HCT116 (cell line): Measurements from ENCODE around the gene SMYD3. TPM values are rescaled to one million over a fixed set of nuclear protein-coding genes. Genes with fewer than 3 reads are reported as not detected.

ENCODE experiments used
- ATAC-seq: fragments of 200-7000 bp; cut with Tn5 transposase; 2 replicates; pipeline ENCODE4 v1.9.1; 2020; ENCODE audit warnings: mild to moderate bottlenecking, moderate library complexity
- BruUV-seq: library from RNA; stranded (reverse); fragments of 400-500 nt; replicated peaks from 2 replicates; lab custom pipeline; 2021; lab: Mats Ljungman, UMichigan
- CTCF ChIA-PET: fragments of 300-600 bp; sonication (Branson Sonifier 250); formaldehyde crosslinking; loops from one replicate; lab custom pipeline; 2021; ENCODE audit warnings: antibody characterized with exemption; lab: Charles Lee
- POLR2A ChIA-PET: fragments of 300-600, 350-600 bp; sonication (Branson Sonifier 250); formaldehyde crosslinking; loops from one replicate; lab custom pipeline; 2021; ENCODE audit warnings: antibody characterized with exemption; lab: Charles Lee
- RAD21 ChIA-PET, 2 experiments: fragments of 300-600 bp; sonication (Branson Sonifier 250); formaldehyde crosslinking; loops; one replicate each; lab custom pipeline; 2023; ENCODE audit warnings: low total read pairs in 2 of 2; ENCODE audit not compliant: uncharacterized antibody in 2 of 2, unreplicated experiment in 2 of 2, low non-redundant PET in 1 of 2; lab: Charles Lee
- DNase-seq: peaks from one replicate; pipeline ENCODE4 v3.0.0-alpha.2; 2010; ENCODE audit warnings: low read depth, low spot score
- H2AFZ ChIP-seq: fragments of 200-600 bp; shearing (Covaris generic), sonication (generic); 2 replicates; pipeline ENCODE4 v1.6.1; 2017; ENCODE audit warnings: low read depth, mixed run types, mixed read lengths, antibody characterized with exemption, low read length; ENCODE audit not compliant: poor library complexity, severe bottlenecking
- H3K27ac ChIP-seq: 2 replicates; pipeline ENCODE4 v1.5.1; 2012; ENCODE audit warnings: low read depth, low read length
- H3K27me3 ChIP-seq: fragments of 200-600 bp; sonication (generic); 2 replicates; pipeline ENCODE4 v1.6.1; 2016; ENCODE audit warnings: mixed run types, low read length, mixed read lengths; ENCODE audit not compliant: insufficient read depth
- H3K36me3 ChIP-seq, 2 experiments: fragments of 200-500 bp in 1 of 2; fragments of 200-600 bp in 1 of 2; sonication (Bioruptor generic) in 1 of 2; sonication (generic) in 1 of 2; 2 replicates each; pipeline versions ENCODE4 v1.5.1 to v1.6.1; 2014 to 2016; ENCODE audit warnings: low read length in 2 of 2, inconsistent platforms in 1 of 2, mixed read lengths in 1 of 2, mixed run types in 1 of 2; ENCODE audit not compliant: insufficient read depth in 2 of 2, control insufficient read depth in 1 of 2
- H3K4me1 ChIP-seq, 2 experiments: fragments of 200-600 bp in 1 of 2; sonication (generic) in 1 of 2; 2 replicates each; pipeline versions ENCODE4 v1.5.1 to v1.6.1; 2012 to 2017; ENCODE audit warnings: low read length in 2 of 2, inconsistent platforms in 1 of 2, mild to moderate bottlenecking in 1 of 2, mixed read lengths in 1 of 2, mixed run types in 1 of 2, moderate library complexity in 1 of 2; ENCODE audit not compliant: insufficient read depth in 2 of 2, control insufficient read depth in 1 of 2
- H3K4me2 ChIP-seq: fragments of 200-600 bp; sonication (generic); 2 replicates; pipeline ENCODE4 v1.6.1; 2017; ENCODE audit warnings: mixed run types, low read length, mixed read lengths
- H3K4me3 ChIP-seq, 2 experiments: fragments of 200-600 bp in 1 of 2; sonication (generic) in 1 of 2; replicated peaks in 1 of 2; 2 replicates each; pipeline ENCODE4 v1.5.1; 2011 to 2016; ENCODE audit warnings: low read length in 2 of 2, control low read depth in 1 of 2, low read depth in 1 of 2, mild to moderate bottlenecking in 1 of 2, mixed read lengths in 1 of 2, mixed run types in 1 of 2
- H3K79me2 ChIP-seq: fragments of 200-600 bp; sonication (generic); 2 replicates; pipeline ENCODE4 v1.6.1; 2017; ENCODE audit warnings: mild to moderate bottlenecking, mixed run types, low read length, moderate library complexity, mixed read lengths; ENCODE audit not compliant: insufficient read depth
- H3K9ac ChIP-seq: fragments of 200-600 bp; sonication (generic); 2 replicates; pipeline ENCODE4 v1.6.1; 2016; ENCODE audit warnings: low read length, mixed read lengths
- H3K9me2 ChIP-seq: fragments of 200-600 bp; sonication (generic), shearing (Covaris generic); 2 replicates; pipeline ENCODE4 v1.6.1; 2017; ENCODE audit warnings: mixed run types, mild to moderate bottlenecking, moderate library complexity; ENCODE audit not compliant: insufficient read depth
- H3K9me3 ChIP-seq, 2 experiments: fragments of 200-500 bp in 1 of 2; fragments of 200-600 bp in 1 of 2; sonication (Bioruptor generic) in 1 of 2; sonication (generic) in 1 of 2; 2 replicates each; pipeline ENCODE4 v1.6.1; 2014 to 2017; ENCODE audit warnings: low read length in 2 of 2, mixed read lengths in 2 of 2, inconsistent platforms in 1 of 2, low read depth in 1 of 2, mild to moderate bottlenecking in 1 of 2, mixed run types in 1 of 2, moderate library complexity in 1 of 2; ENCODE audit not compliant: control insufficient read depth in 1 of 2, insufficient read depth in 1 of 2
- H4K20me1 ChIP-seq: fragments of 200-600 bp; sonication (generic), shearing (Covaris generic); 2 replicates; pipeline ENCODE4 v1.6.1; 2017; ENCODE audit warnings: mixed run types, mild to moderate bottlenecking, moderate library complexity; ENCODE audit not compliant: insufficient read depth
- CBX3 ChIP-seq: IDR thresholded peaks from 2 replicates; pipeline ENCODE4 v1.6.1; 2012; ENCODE audit warnings: low read depth
- CEBPB ChIP-seq: IDR thresholded peaks from 2 replicates; pipeline ENCODE4 v1.6.1; 2012; ENCODE audit warnings: low read depth
- ELF1 ChIP-seq: IDR thresholded peaks from 2 replicates; pipeline ENCODE4 v1.6.1; 2012; ENCODE audit warnings: low read depth, borderline replicate concordance
- FOSL1 ChIP-seq: IDR thresholded peaks from 2 replicates; pipeline ENCODE4 v1.6.1; 2012; ENCODE audit warnings: low read depth
- POLR2A ChIP-seq: IDR thresholded peaks from 2 replicates; pipeline ENCODE4 v1.7.0; 2011; ENCODE audit warnings: borderline replicate concordance; ENCODE audit not compliant: insufficient read depth, insufficient read length; ENCODE audit errors: extremely low read depth
- RAD21 ChIP-seq: IDR thresholded peaks from 2 replicates; pipeline ENCODE4 v1.6.1; 2012; ENCODE audit warnings: low read depth, mild to moderate bottlenecking
- TCF7L2 ChIP-seq: IDR thresholded peaks from 2 replicates; pipeline ENCODE4 v1.7.0; 2011; ENCODE audit warnings: borderline replicate concordance, inconsistent platforms; ENCODE audit not compliant: insufficient read depth, insufficient read length; ENCODE audit errors: extremely low read depth
- YY1 ChIP-seq: IDR thresholded peaks from 2 replicates; pipeline ENCODE4 v1.6.1; 2011; ENCODE audit warnings: low read length, low read depth, moderate library complexity, mild to moderate bottlenecking; ENCODE audit not compliant: insufficient replicate concordance; ENCODE audit errors: extremely low read depth
- ZNF274 ChIP-seq: fragments of 200-500 bp; sonication (Bioruptor generic); IDR thresholded peaks from 2 replicates; pipeline ENCODE4 v1.6.1; 2014; ENCODE audit warnings: mild to moderate bottlenecking, low read depth, low read length, inconsistent platforms
- intact Hi-C: fragments of 100-400 bp; cut with micrococcal nuclease; formaldehyde crosslinking; loops from 2 replicates; pipeline ENCODE4 v1.10.0; 2022
- total RNA-seq: library from RNA; stranded (reverse); gene quantifications from one replicate; pipeline ENCODE4 v1.2.1, GENCODE V29; 2021; ENCODE audit not compliant: unreplicated experiment
- TF ChIP-seq, protein P1 (sequence below), 3 experiments: fragments of 200-600 bp in 1 of 3; sonication (generic) in 1 of 3; IDR thresholded peaks in 2 of 3; conservative IDR thresholded peaks in 1 of 3; 2 replicates each; pipeline ENCODE4 v1.5.1; 2012 to 2017; ENCODE audit warnings: low read depth in 2 of 3, low read length in 2 of 3, antibody characterized with exemption in 1 of 3, borderline replicate concordance in 1 of 3, control low read depth in 1 of 3, mild to moderate bottlenecking in 1 of 3, mixed read lengths in 1 of 3, mixed run types in 1 of 3, moderate library complexity in 1 of 3; ENCODE audit not compliant: insufficient read depth in 1 of 3
- TF ChIP-seq, protein P2 (sequence below): IDR thresholded peaks from 2 replicates; pipeline ENCODE4 v1.6.1; 2012; ENCODE audit warnings: low read depth

The SMYD3 gene
- total RNA-seq, 1 experiment from 2014 or later: 33.6 TPM

GRCh38 chr1:245707941-245708340 is 799.1 kb downstream of the SMYD3 start:
- BruUV-seq: no TSS peak
- TF ChIP-seq POLR2A (no peak), CEBPB (no peak), FOSL1 (no peak), RAD21 (no peak)
- TF ChIP-seq, protein P1, sequence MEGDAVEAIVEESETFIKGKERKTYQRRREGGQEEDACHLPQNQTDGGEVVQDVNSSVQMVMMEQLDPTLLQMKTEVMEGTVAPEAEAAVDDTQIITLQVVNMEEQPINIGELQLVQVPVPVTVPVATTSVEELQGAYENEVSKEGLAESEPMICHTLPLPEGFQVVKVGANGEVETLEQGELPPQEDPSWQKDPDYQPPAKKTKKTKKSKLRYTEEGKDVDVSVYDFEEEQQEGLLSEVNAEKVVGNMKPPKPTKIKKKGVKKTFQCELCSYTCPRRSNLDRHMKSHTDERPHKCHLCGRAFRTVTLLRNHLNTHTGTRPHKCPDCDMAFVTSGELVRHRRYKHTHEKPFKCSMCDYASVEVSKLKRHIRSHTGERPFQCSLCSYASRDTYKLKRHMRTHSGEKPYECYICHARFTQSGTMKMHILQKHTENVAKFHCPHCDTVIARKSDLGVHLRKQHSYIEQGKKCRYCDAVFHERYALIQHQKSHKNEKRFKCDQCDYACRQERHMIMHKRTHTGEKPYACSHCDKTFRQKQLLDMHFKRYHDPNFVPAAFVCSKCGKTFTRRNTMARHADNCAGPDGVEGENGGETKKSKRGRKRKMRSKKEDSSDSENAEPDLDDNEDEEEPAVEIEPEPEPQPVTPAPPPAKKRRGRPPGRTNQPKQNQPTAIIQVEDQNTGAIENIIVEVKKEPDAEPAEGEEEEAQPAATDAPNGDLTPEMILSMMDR (IDR thresholded peaks at IDR 0.05 in 2 of 3, conservative IDR thresholded peaks at IDR 0.05 in 1 of 3; ENCODE audit: borderline replicate concordance in 1 of 3, insufficient read depth in 1 of 3, low read depth in 2 of 3, low read length in 2 of 3): no peak
- ATAC-seq: no peak
- H3K27ac ChIP-seq: no peak overlapping the region
- no peak overlapping the region for H3K9ac ChIP-seq
- 0 out of 2 replicates have a peak, but pooled peaks cover 7% of the 10 kb centered on the region for H3K27me3 ChIP-seq
- POLR2A ChIA-PET: no interaction called here
- no peaks in the 10 kb centered on the region for H4K20me1 ChIP-seq
- DNase-seq: no peak
- no peaks in the 10 kb centered on the region for H3K36me3 ChIP-seq
- no peaks in the 10 kb centered on the region for H3K79me2 ChIP-seq
- H3K4me2 ChIP-seq: no peak overlapping the region
- H3K9me2 ChIP-seq: no peaks in the 10 kb centered on the region
- CTCF ChIA-PET: no interaction called here
- no peak overlapping the region for H2AFZ ChIP-seq
- H3K4me3 ChIP-seq: no peak overlapping the region
- no peaks in the 10 kb centered on the region for H3K9me3 ChIP-seq
- H3K4me1 ChIP-seq: peaks cover 3 to 6% of the 10 kb centered on the region in 2 experiments; a peak in 2 of 4 replicates
- intact Hi-C loops: no loop called here
- RAD21 ChIA-PET: no interaction called here

DNA sequence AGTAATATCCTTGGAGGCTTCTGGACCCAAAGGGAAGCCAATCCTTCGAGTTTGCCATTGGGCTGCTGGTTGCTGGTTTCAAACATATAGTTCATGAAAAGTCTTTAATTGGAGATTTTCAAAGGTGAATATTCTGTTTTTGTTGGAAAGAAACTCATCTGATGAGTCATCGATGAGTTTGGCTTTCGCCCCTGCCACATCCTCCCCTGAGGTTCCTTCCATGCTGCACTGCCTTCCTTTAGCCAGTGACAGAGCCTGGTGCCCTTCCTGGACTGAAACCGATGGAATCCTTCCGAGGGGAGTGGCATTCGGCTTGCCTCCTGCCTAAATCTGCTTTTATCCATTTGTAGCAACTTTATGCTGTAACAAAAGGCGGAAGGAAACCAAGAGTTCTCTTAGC is 802.3 kb downstream of the SMYD3 start:
- H3K9ac ChIP-seq: no peak overlapping the region
- ATAC-seq (0 out of 2 replicates have a peak, but pooled peaks have one; percentile 47), DNase-seq (no peak)
- RAD21 ChIA-PET: no interaction called here
- no peak overlapping the region for H3K4me3 ChIP-seq
- no TSS peak for BruUV-seq
- 0 out of 2 replicates have a peak, but pooled peaks cover 7% of the 10 kb centered on the region for H3K27me3 ChIP-seq
- H3K4me1 ChIP-seq: peaks cover 3 to 6% of the 10 kb centered on the region in 2 experiments; a peak in 2 of 4 replicates
- no peaks in the 10 kb centered on the region for H3K79me2 ChIP-seq
- H4K20me1 ChIP-seq: no peaks in the 10 kb centered on the region
- intact Hi-C loops: no loop called here
- no peak overlapping the region for H3K27ac ChIP-seq
- CTCF ChIA-PET: no interaction called here
- no peak overlapping the region for H3K4me2 ChIP-seq
- no peaks in the 10 kb centered on the region for H3K9me3 ChIP-seq
- H2AFZ ChIP-seq: no peak overlapping the region
- no peaks in the 10 kb centered on the region for H3K9me2 ChIP-seq
- no peaks in the 10 kb centered on the region for H3K36me3 ChIP-seq
- POLR2A ChIA-PET: no interaction called here
- TF ChIP-seq, protein P1 (IDR thresholded peaks at IDR 0.05 in 2 of 3, conservative IDR thresholded peaks at IDR 0.05 in 1 of 3; ENCODE audit: borderline replicate concordance in 1 of 3, insufficient read depth in 1 of 3, low read depth in 2 of 3, low read length in 2 of 3): no peak
- TF ChIP-seq, protein P2, sequence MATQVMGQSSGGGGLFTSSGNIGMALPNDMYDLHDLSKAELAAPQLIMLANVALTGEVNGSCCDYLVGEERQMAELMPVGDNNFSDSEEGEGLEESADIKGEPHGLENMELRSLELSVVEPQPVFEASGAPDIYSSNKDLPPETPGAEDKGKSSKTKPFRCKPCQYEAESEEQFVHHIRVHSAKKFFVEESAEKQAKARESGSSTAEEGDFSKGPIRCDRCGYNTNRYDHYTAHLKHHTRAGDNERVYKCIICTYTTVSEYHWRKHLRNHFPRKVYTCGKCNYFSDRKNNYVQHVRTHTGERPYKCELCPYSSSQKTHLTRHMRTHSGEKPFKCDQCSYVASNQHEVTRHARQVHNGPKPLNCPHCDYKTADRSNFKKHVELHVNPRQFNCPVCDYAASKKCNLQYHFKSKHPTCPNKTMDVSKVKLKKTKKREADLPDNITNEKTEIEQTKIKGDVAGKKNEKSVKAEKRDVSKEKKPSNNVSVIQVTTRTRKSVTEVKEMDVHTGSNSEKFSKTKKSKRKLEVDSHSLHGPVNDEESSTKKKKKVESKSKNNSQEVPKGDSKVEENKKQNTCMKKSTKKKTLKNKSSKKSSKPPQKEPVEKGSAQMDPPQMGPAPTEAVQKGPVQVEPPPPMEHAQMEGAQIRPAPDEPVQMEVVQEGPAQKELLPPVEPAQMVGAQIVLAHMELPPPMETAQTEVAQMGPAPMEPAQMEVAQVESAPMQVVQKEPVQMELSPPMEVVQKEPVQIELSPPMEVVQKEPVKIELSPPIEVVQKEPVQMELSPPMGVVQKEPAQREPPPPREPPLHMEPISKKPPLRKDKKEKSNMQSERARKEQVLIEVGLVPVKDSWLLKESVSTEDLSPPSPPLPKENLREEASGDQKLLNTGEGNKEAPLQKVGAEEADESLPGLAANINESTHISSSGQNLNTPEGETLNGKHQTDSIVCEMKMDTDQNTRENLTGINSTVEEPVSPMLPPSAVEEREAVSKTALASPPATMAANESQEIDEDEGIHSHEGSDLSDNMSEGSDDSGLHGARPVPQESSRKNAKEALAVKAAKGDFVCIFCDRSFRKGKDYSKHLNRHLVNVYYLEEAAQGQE: no peak
- TF ChIP-seq ELF1: no peak
- TF ChIP-seq TCF7L2: no peak
- no peak for TF ChIP-seq YY1
- no peak for TF ChIP-seq POLR2A
- no peak for TF ChIP-seq CBX3
- TF ChIP-seq ZNF274: no peak
- TF ChIP-seq FOSL1: no peak
